ENCODE measurements around the gene SDK1. TPM values are rescaled to one million over a fixed set of nuclear protein-coding genes. Genes with fewer than 3 reads are reported as not detected.
A peak's percentile ranks its signal among the peaks of the same experiment; 100 is the strongest.

SDK1 gene
- total and polyA plus RNA-seq, 7 experiments from 2014 or later: 0.07 to 2.5 (median 0.54) TPM

GRCh38 chr7:3265388-3265787 is 35.7 kb upstream of the SDK1 start:
- Histone ChIP-seq H3K36me3 (ENCODE audit: control insufficient read depth in 2 of 3, insufficient read depth in 3 of 3, low read length in 3 of 3) (no peaks in the 10 kb centered on the region), H3K4me1 (ENCODE audit: control insufficient read depth in 2 of 2, insufficient read depth in 2 of 2, low read length in 2 of 2) (no peaks in the 10 kb centered on the region), H3K27ac (ENCODE audit: low read depth, low read length) (no peak overlapping the region), H3K9me3 (ENCODE audit: control insufficient read depth in 2 of 3, low read length in 3 of 3) (no peaks in the 10 kb centered on the region), H3K27me3 (ENCODE audit: control insufficient read depth in 2 of 2, insufficient read depth in 2 of 2, low read length in 2 of 2) (no peaks in the 10 kb centered on the region), H3K4me3 (ENCODE audit: low read length) (no peak overlapping the region)
- ATAC-seq: no peak
- H3K36me3 Mint-ChIP-seq: no peaks in the 10 kb centered on the region
- POLR2A ChIA-PET: no interaction called here
- H3K4me3 Mint-ChIP-seq: no peak overlapping the region
- intact Hi-C loops (cut with micrococcal nuclease): no loop called here
- H3K27ac Mint-ChIP-seq: no peak overlapping the region
- peaks cover 0 to 2% (median 0%) of the 10 kb centered on the region in 11 donors for H3K9me3 Mint-ChIP-seq
- no peak for DNase-seq
- CTCF ChIA-PET: no interaction called here
- peaks cover 0 to 6% (median 0%) of the 10 kb centered on the region in 7 donors for H3K4me1 Mint-ChIP-seq
- H3K27me3 Mint-ChIP-seq: peaks cover 0 to 24% (median 23%) of the 10 kb centered on the region in 5 donors

GRCh38 chr7:3266240-3266639 is 34.8 kb upstream of the SDK1 start:
- Histone ChIP-seq H3K27ac (ENCODE audit: low read depth, low read length) (no peak overlapping the region), H3K4me3 (ENCODE audit: low read length) (no peak overlapping the region), H3K9me3 (ENCODE audit: control insufficient read depth in 2 of 3, low read length in 3 of 3) (no peaks in the 10 kb centered on the region), H3K4me1 (ENCODE audit: control insufficient read depth in 2 of 2, insufficient read depth in 2 of 2, low read length in 2 of 2) (no peaks in the 10 kb centered on the region), H3K27me3 (ENCODE audit: control insufficient read depth in 2 of 2, insufficient read depth in 2 of 2, low read length in 2 of 2) (no peaks in the 10 kb centered on the region), H3K36me3 (ENCODE audit: control insufficient read depth in 2 of 3, insufficient read depth in 3 of 3, low read length in 3 of 3) (no peaks in the 10 kb centered on the region)
- Mint-ChIP-seq H3K27ac (no peak overlapping the region), H3K9me3 (peaks cover 0 to 2% (median 0%) of the 10 kb centered on the region in 11 donors), H3K27me3 (peaks cover 0 to 23% (median 20%) of the 10 kb centered on the region in 5 donors), H3K36me3 (no peaks in the 10 kb centered on the region), H3K4me1 (peaks cover 0 to 6% (median 0%) of the 10 kb centered on the region in 7 donors), H3K4me3 (no peak overlapping the region)
- intact Hi-C loops (cut with micrococcal nuclease): no loop called here
- ChIA-PET CTCF (interaction anchor here (0.7 kb wide), 1 partner anchor 1447 kb away, joined by 3 read pairs; no protein-coding TSS in a partner anchor), POLR2A (no interaction called here)
- ATAC-seq (no peak), DNase-seq (no peak)

- Mint-ChIP-seq H3K27ac (no peak overlapping the region), H3K9me3 (peaks cover 0 to 2% (median 0%) of the 10 kb centered on the region in 11 donors), H3K36me3 (no peaks in the 10 kb centered on the region), H3K4me3 (no peak overlapping the region), H3K4me1 (peaks cover 0 to 6% (median 0%) of the 10 kb centered on the region in 7 donors), H3K27me3 (peaks cover 3 to 23% (median 20%) of the 10 kb centered on the region in 5 donors)
- Histone ChIP-seq H3K4me1 (ENCODE audit: control insufficient read depth in 2 of 2, insufficient read depth in 2 of 2, low read length in 2 of 2) (no peaks in the 10 kb centered on the region), H3K27ac (ENCODE audit: low read depth, low read length) (no peak overlapping the region), H3K4me3 (ENCODE audit: low read length) (no peak overlapping the region), H3K27me3 (ENCODE audit: control insufficient read depth in 2 of 2, insufficient read depth in 2 of 2, low read length in 2 of 2) (no peaks in the 10 kb centered on the region), H3K36me3 (ENCODE audit: control insufficient read depth in 2 of 3, insufficient read depth in 3 of 3, low read length in 3 of 3) (no peaks in the 10 kb centered on the region), H3K9me3 (ENCODE audit: control insufficient read depth in 2 of 3, low read length in 3 of 3) (no peaks in the 10 kb centered on the region)
- ATAC-seq (no peak), DNase-seq (no peak)
- intact Hi-C loops (cut with micrococcal nuclease): no loop called here
- CTCF ChIA-PET: no interaction called here
- POLR2A ChIA-PET: interaction anchor here (0.5 kb wide), 1 partner anchor 9 kb away, joined by 3 read pairs; no protein-coding TSS in a partner anchor
Measured at GRCh38 chr7:3267966-3268690, 32.9 kb upstream of the SDK1 start.

GRCh38 chr7:3270362-3270761 is 30.7 kb upstream of the SDK1 start:
- H3K27me3 ChIP-seq (ENCODE audit: control insufficient read depth in 2 of 2, insufficient read depth in 2 of 2, low read length in 2 of 2): no peaks in the 10 kb centered on the region
- Mint-ChIP-seq H3K27me3 (peaks cover 3 to 5% (median 5%) of the 10 kb centered on the region in 5 donors), H3K9me3 (peaks cover 0 to 2% (median 0%) of the 10 kb centered on the region in 11 donors)

GRCh38 chr7:3271298-3271697 is 29.8 kb upstream of the SDK1 start:
- H3K36me3 Mint-ChIP-seq: no peaks in the 10 kb centered on the region
- CTCF ChIA-PET: no interaction called here
- H3K9me3 ChIP-seq (ENCODE audit: control insufficient read depth in 2 of 3, low read length in 3 of 3): no peaks in the 10 kb centered on the region
- POLR2A ChIA-PET: interaction anchor here (0.6 kb wide), 1 partner anchor 34 kb away, joined by 3 read pairs; no protein-coding TSS in a partner anchor
- no peak overlapping the region for H3K27ac Mint-ChIP-seq
- DNase-seq (no peak), ATAC-seq (no peak)
- no peaks in the 10 kb centered on the region for H3K36me3 ChIP-seq (ENCODE audit: control insufficient read depth in 2 of 3, insufficient read depth in 3 of 3, low read length in 3 of 3)
- intact Hi-C loops (cut with micrococcal nuclease): no loop called here
- H3K9me3 Mint-ChIP-seq: peaks cover 0 to 2% (median 0%) of the 10 kb centered on the region in 11 donors
- no peaks in the 10 kb centered on the region for H3K4me1 Mint-ChIP-seq
- H3K4me3 ChIP-seq (ENCODE audit: low read length): no peak overlapping the region
- H3K4me3 Mint-ChIP-seq: no peak overlapping the region
- no peaks in the 10 kb centered on the region for H3K27me3 ChIP-seq (ENCODE audit: control insufficient read depth in 2 of 2, insufficient read depth in 2 of 2, low read length in 2 of 2)
- no peaks in the 10 kb centered on the region for H3K4me1 ChIP-seq (ENCODE audit: control insufficient read depth in 2 of 2, insufficient read depth in 2 of 2, low read length in 2 of 2)
- H3K27me3 Mint-ChIP-seq: peaks cover 3 to 9% (median 5%) of the 10 kb centered on the region in 5 donors
- no peak overlapping the region for H3K27ac ChIP-seq (ENCODE audit: low read depth, low read length)

More at GRCh38 chr7:3270362-3270761, 30.7 kb upstream of the SDK1 start:
- Mint-ChIP-seq H3K36me3 (no peaks in the 10 kb centered on the region), H3K4me1 (no peaks in the 10 kb centered on the region), H3K4me3 (no peak overlapping the region), H3K27ac (no peak overlapping the region)
- DNase-seq (no peak), ATAC-seq (no peak)
- no peak overlapping the region for H3K4me3 ChIP-seq (ENCODE audit: low read length)
- ChIA-PET POLR2A (no interaction called here), CTCF (no interaction called here)
- no peaks in the 10 kb centered on the region for H3K9me3 ChIP-seq (ENCODE audit: control insufficient read depth in 2 of 3, low read length in 3 of 3)
- no peaks in the 10 kb centered on the region for H3K4me1 ChIP-seq (ENCODE audit: control insufficient read depth in 2 of 2, insufficient read depth in 2 of 2, low read length in 2 of 2)
- H3K36me3 ChIP-seq (ENCODE audit: control insufficient read depth in 2 of 3, insufficient read depth in 3 of 3, low read length in 3 of 3): no peaks in the 10 kb centered on the region
- intact Hi-C loops (cut with micrococcal nuclease): no loop called here
- no peak overlapping the region for H3K27ac ChIP-seq (ENCODE audit: low read depth, low read length)

GRCh38 chr7:3272691-3273141 is 28.3 kb upstream of the SDK1 start:
- intact Hi-C loops (cut with micrococcal nuclease): no loop called here
- ChIA-PET POLR2A (no interaction called here), CTCF (interaction anchor here (0.6 kb wide), 1 partner anchor 208 kb away, joined by 3 read pairs; no protein-coding TSS in a partner anchor)
- H3K4me1 Mint-ChIP-seq: no peaks in the 10 kb centered on the region
- Histone ChIP-seq H3K27me3 (ENCODE audit: control insufficient read depth in 2 of 2, insufficient read depth in 2 of 2, low read length in 2 of 2) (no peaks in the 10 kb centered on the region), H3K9me3 (ENCODE audit: control insufficient read depth in 2 of 3, low read length in 3 of 3) (no peaks in the 10 kb centered on the region), H3K36me3 (ENCODE audit: control insufficient read depth in 2 of 3, insufficient read depth in 3 of 3, low read length in 3 of 3) (no peaks in the 10 kb centered on the region), H3K4me1 (ENCODE audit: control insufficient read depth in 2 of 2, insufficient read depth in 2 of 2, low read length in 2 of 2) (no peaks in the 10 kb centered on the region), H3K4me3 (ENCODE audit: low read length) (no peak overlapping the region), H3K27ac (ENCODE audit: low read depth, low read length) (no peak overlapping the region)
- ATAC-seq (no peak), DNase-seq (no peak)
- H3K27me3 Mint-ChIP-seq: peaks cover 1 to 8% (median 3%) of the 10 kb centered on the region in 5 donors
- peaks cover 0 to 3% (median 0%) of the 10 kb centered on the region in 5 donors for H3K36me3 Mint-ChIP-seq
- no peak overlapping the region for H3K4me3 Mint-ChIP-seq
- peaks cover 0 to 6% (median 0%) of the 10 kb centered on the region in 11 donors for H3K9me3 Mint-ChIP-seq
- H3K27ac Mint-ChIP-seq: peak overlapping the region in 1 of 9 donors; percentile 10

Measured in naive thymus-derived CD4-positive, alpha-beta T cell (primary cell).